KMS-11 (cell line): ENCODE data around the gene SLC35F6.
"Not testable (repeated sequence)": the region's sequence is repeated elsewhere in the genome, so short reads cannot be mapped to it uniquely, and the experiment has no call there.

Experiments
- H2AFZ ChIP-seq: fragments of 200-600 bp; sonication (generic); 2 replicates; pipeline ENCODE4 v1.6.1; 2016; ENCODE audit warnings: antibody characterized with exemption, mixed run types, low read depth
- H3K27ac ChIP-seq: fragments of 200-600 bp; sonication (generic); 2 replicates; pipeline ENCODE4 v1.6.1; 2016; ENCODE audit warnings: mild to moderate bottlenecking, mixed run types
- H3K27me3 ChIP-seq: fragments of 200-600 bp; sonication (generic); 2 replicates; pipeline ENCODE4 v1.6.1; 2017; ENCODE audit warnings: mild to moderate bottlenecking, low read depth, mixed run types, moderate library complexity; ENCODE audit not compliant: insufficient read depth
- H3K36me3 ChIP-seq: fragments of 200-600 bp; sonication (generic); 2 replicates; pipeline ENCODE4 v1.6.1; 2017; ENCODE audit warnings: mild to moderate bottlenecking, mixed run types; ENCODE audit not compliant: insufficient read depth
- H3K4me1 ChIP-seq: fragments of 200-600 bp; sonication (generic); 2 replicates; pipeline ENCODE4 v1.6.1; 2016; ENCODE audit warnings: mild to moderate bottlenecking, low read depth, mixed run types; ENCODE audit not compliant: poor library complexity, severe bottlenecking
- H3K4me2 ChIP-seq: fragments of 200-600 bp; sonication (generic); 2 replicates; pipeline ENCODE4 v1.7.0; 2016; ENCODE audit warnings: mild to moderate bottlenecking, mixed run types
- H3K4me3 ChIP-seq: fragments of 200-600 bp; sonication (generic); IDR thresholded peaks from 2 replicates; pipeline ENCODE4 v1.6.1; 2017; ENCODE audit warnings: low read depth, low read length, mixed read lengths; ENCODE audit not compliant: insufficient read depth
- H3K79me2 ChIP-seq: fragments of 200-600 bp; sonication (generic); 2 replicates; pipeline ENCODE4 v1.6.1; 2016; ENCODE audit warnings: low read depth, mixed run types; ENCODE audit not compliant: insufficient read depth
- H3K9ac ChIP-seq: fragments of 200-600 bp; sonication (generic); 2 replicates; pipeline ENCODE4 v1.6.1; 2016; ENCODE audit warnings: mild to moderate bottlenecking, mixed run types
- H4K20me1 ChIP-seq: fragments of 200-600 bp; sonication (generic); 2 replicates; pipeline ENCODE4 v1.6.1; 2016; ENCODE audit warnings: mild to moderate bottlenecking, mixed run types; ENCODE audit not compliant: insufficient read depth
- CTCF ChIP-seq: fragments of 200-600 bp; sonication (generic); conservative IDR thresholded peaks from 2 replicates; pipeline ENCODE4 v1.6.1; 2017; ENCODE audit warnings: low read depth, mild to moderate bottlenecking, antibody characterized with exemption, low read length, moderate library complexity, mixed read lengths

SLC35F6 gene

GRCh38 chr2:26759845-26760244 lies 4.2 kb upstream of the SLC35F6 start:
- no peak overlapping the region for H3K27ac ChIP-seq
- H3K27me3 ChIP-seq: no peaks in the 10 kb centered on the region
- no peak overlapping the region for H2AFZ ChIP-seq
- H3K4me1 ChIP-seq: peaks cover 36% of the 10 kb centered on the region
- peaks cover 5% of the 10 kb centered on the region; the same call in 1 of the 2 replicates for H3K79me2 ChIP-seq
- H3K36me3 ChIP-seq: no peaks in the 10 kb centered on the region
- no peaks in the 10 kb centered on the region for H4K20me1 ChIP-seq
- no peak for TF ChIP-seq CTCF
- H3K4me2 ChIP-seq: no peak overlapping the region
- no peak overlapping the region for H3K9ac ChIP-seq
- no peak overlapping the region for H3K4me3 ChIP-seq

- not testable (repeated sequence) for H3K9ac ChIP-seq, H3K4me2 ChIP-seq, H3K79me2 ChIP-seq, H3K4me3 ChIP-seq, H4K20me1 ChIP-seq, H3K27ac ChIP-seq, H3K27me3 ChIP-seq, H2AFZ ChIP-seq, H3K36me3 ChIP-seq
- peaks cover 44% of the 10 kb centered on the region for H3K4me1 ChIP-seq
These were observed 3.1 kb upstream of the SLC35F6 start for GRCh38 chr2:26760991-26761390.

- no peaks in the 10 kb centered on the region for H3K27me3 ChIP-seq
- H3K4me1 ChIP-seq: peaks cover 31% of the 10 kb centered on the region
- no peak overlapping the region for H3K4me3 ChIP-seq
- no peak for TF ChIP-seq CTCF
- no peaks in the 10 kb centered on the region for H3K36me3 ChIP-seq
- no peak overlapping the region for H3K9ac ChIP-seq
- H3K27ac ChIP-seq: no peak overlapping the region
- no peaks in the 10 kb centered on the region for H4K20me1 ChIP-seq
- H2AFZ ChIP-seq: no peak overlapping the region
- no peak overlapping the region for H3K4me2 ChIP-seq
- peaks cover 7% of the 10 kb centered on the region; the same call in 1 of the 2 replicates for H3K79me2 ChIP-seq
These were observed 1.1 kb upstream of the SLC35F6 start for GRCh38 chr2:26763019-26763418.

GRCh38 chr2:26764906-26765305 lies 822 bp downstream of the SLC35F6 start:
- peak overlapping the region; percentile 88 for H3K4me3 ChIP-seq
- no peaks in the 10 kb centered on the region for H3K36me3 ChIP-seq
- H3K9ac ChIP-seq: peak overlapping the region; percentile 88
- H3K4me1 ChIP-seq: peaks cover 33% of the 10 kb centered on the region
- H2AFZ ChIP-seq: peak overlapping the region; percentile 91
- no peak overlapping the region for H3K27ac ChIP-seq
- no peaks in the 10 kb centered on the region for H3K27me3 ChIP-seq
- TF ChIP-seq CTCF: no peak
- H3K4me2 ChIP-seq: peak overlapping the region; percentile 95
- peaks cover 11% of the 10 kb centered on the region; the same call in 1 of the 2 replicates for H3K79me2 ChIP-seq
- no peaks in the 10 kb centered on the region for H4K20me1 ChIP-seq

GRCh38 chr2:26765475-26766200 lies 1.6 kb downstream of the SLC35F6 start:
- no peak overlapping the region for H3K4me3 ChIP-seq

More at GRCh38 chr2:26765475-26766200, 1.6 kb downstream of the SLC35F6 start:
- Histone ChIP-seq H3K79me2 (peaks cover 11% of the 10 kb centered on the region; the same call in 1 of the 2 replicates), H3K9ac (no peak overlapping the region), H3K27ac (no peak overlapping the region), H3K27me3 (no peaks in the 10 kb centered on the region), H3K36me3 (no peaks in the 10 kb centered on the region), H3K4me1 (peaks cover 41% of the 10 kb centered on the region), H2AFZ (no peak overlapping the region), H4K20me1 (no peaks in the 10 kb centered on the region), H3K4me2 (peak overlapping the region; percentile 95)
- TF ChIP-seq CTCF: no peak
